ENCODE results near the gene SCAF4.

DNA sequence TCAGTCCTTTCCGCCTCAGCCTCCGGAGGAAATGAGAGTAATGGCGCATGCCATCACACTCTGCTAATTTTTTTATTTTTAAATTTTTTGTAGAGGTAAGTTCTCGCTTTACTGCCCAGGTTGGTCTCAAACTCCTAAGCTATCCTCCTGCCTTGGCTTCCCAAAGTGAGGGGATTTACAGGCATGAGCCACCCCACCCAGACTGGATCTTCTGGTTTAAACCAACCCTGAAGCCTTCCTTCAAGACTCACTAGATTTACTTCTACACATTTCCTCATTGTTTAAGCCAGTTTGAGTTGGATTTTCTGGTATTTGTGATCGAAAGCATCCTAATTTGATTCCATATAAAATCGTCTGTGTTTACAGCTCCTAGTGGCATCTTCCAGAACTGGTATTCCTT is 23.1 kb upstream of the SCAF4 start:
- TF ChIP-seq, protein P1, sequence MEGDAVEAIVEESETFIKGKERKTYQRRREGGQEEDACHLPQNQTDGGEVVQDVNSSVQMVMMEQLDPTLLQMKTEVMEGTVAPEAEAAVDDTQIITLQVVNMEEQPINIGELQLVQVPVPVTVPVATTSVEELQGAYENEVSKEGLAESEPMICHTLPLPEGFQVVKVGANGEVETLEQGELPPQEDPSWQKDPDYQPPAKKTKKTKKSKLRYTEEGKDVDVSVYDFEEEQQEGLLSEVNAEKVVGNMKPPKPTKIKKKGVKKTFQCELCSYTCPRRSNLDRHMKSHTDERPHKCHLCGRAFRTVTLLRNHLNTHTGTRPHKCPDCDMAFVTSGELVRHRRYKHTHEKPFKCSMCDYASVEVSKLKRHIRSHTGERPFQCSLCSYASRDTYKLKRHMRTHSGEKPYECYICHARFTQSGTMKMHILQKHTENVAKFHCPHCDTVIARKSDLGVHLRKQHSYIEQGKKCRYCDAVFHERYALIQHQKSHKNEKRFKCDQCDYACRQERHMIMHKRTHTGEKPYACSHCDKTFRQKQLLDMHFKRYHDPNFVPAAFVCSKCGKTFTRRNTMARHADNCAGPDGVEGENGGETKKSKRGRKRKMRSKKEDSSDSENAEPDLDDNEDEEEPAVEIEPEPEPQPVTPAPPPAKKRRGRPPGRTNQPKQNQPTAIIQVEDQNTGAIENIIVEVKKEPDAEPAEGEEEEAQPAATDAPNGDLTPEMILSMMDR (IDR thresholded peaks at IDR 0.05; ENCODE audit: low read depth, low read length): no peak
- TF ChIP-seq EZH2phosphoT487 (IDR thresholded peaks at IDR 0.05; ENCODE audit: low read depth): no peak

Measured in OCI-LY3 (cell line).